GM18498 (cell line): ENCODE results near the gene CYB5R3.
"Not testable (repeated sequence)": the region's sequence is repeated elsewhere in the genome, so short reads cannot be mapped to it uniquely, and the experiment has no call there.

ENCODE experiments used
- ATAC-seq: cut with Tn5 transposase; IDR thresholded peaks from one replicate; pipeline ENCODE4 v1.9.1; 2021; ENCODE audit warnings: mild to moderate bottlenecking, moderate library complexity; ENCODE audit not compliant: unreplicated experiment

CYB5R3 gene

GRCh38 chr22:42626431-42626830 is 22.8 kb downstream of the CYB5R3 start:
- no peak for ATAC-seq

GRCh38 chr22:42625416-42625815 is 23.8 kb downstream of the CYB5R3 start:
- no peak for ATAC-seq

GRCh38 chr22:42624551-42625106 is 24.6 kb downstream of the CYB5R3 start:
- no peak for ATAC-seq

GRCh38 chr22:42623756-42624441 is 25.3 kb downstream of the CYB5R3 start:
- no peak for ATAC-seq

GRCh38 chr22:42623301-42623751 is 25.9 kb downstream of the CYB5R3 start:
- no peak for ATAC-seq

- no peak for ATAC-seq
Observed at GRCh38 chr22:42622061-42622710, 27.0 kb downstream of the CYB5R3 start.

- peak; percentile 43 for ATAC-seq
Observed at GRCh38 chr22:42621505-42622002, 27.6 kb downstream of the CYB5R3 start.

- no peak for ATAC-seq
Observed at GRCh38 chr22:42620084-42620483, 29.1 kb downstream of the CYB5R3 start.

GRCh38 chr22:42619261-42620063 is 29.7 kb downstream of the CYB5R3 start:
- no peak for ATAC-seq

GRCh38 chr22:42617155-42617983 is 31.8 kb downstream of the CYB5R3 start:
- ATAC-seq: no peak

GRCh38 chr22:42615860-42616175 is 33.4 kb downstream of the CYB5R3 start:
- ATAC-seq: not testable (repeated sequence)

- ATAC-seq: peak; percentile 63
Observed at GRCh38 chr22:42615092-42615859, 33.9 kb downstream of the CYB5R3 start.

- ATAC-seq: peak; percentile 75
Observed at GRCh38 chr22:42614312-42615091, 34.7 kb downstream of the CYB5R3 start, which contains the start of gene POLDIP3. TSS of gene POLDIP3 (minus strand) at chr22:42614883. CDS start at chr22:42614857, 26 bp downstream.

- ATAC-seq: no peak
Observed at GRCh38 chr22:42613872-42614301, 35.3 kb downstream of the CYB5R3 start.

GRCh38 chr22:42612336-42612735 is 36.9 kb downstream of the CYB5R3 start:
- no peak for ATAC-seq

- no peak for ATAC-seq
Observed at GRCh38 chr22:42611051-42611450, 38.1 kb downstream of the CYB5R3 start.

- ATAC-seq: no peak
Observed at GRCh38 chr22:42610186-42610585, 39.0 kb downstream of the CYB5R3 start.

- no peak for ATAC-seq
Observed at GRCh38 chr22:42608823-42609361, 40.3 kb downstream of the CYB5R3 start.
